Nephron progenitor cell (in vitro differentiated cells): ENCODE data around the gene POU5F1.

Experiments used
- DNase-seq: peaks from one replicate; pipeline ENCODE4 v3.0.0; 2021
- H3K27ac Mint-ChIP-seq: 2 replicates; pipeline ENCODE4 v1.8.0; 2021; ENCODE audit warnings: mild to moderate bottlenecking, moderate library complexity, mixed read lengths
- H3K27me3 Mint-ChIP-seq: 2 replicates; pipeline ENCODE4 v1.8.0; 2021; ENCODE audit warnings: mild to moderate bottlenecking, low read depth, mixed read lengths; ENCODE audit not compliant: poor library complexity
- H3K36me3 Mint-ChIP-seq: 2 replicates; pipeline ENCODE4 v1.8.0; 2021; ENCODE audit warnings: low read depth, mixed read lengths
- H3K4me1 Mint-ChIP-seq: 2 replicates; pipeline ENCODE4 v1.8.0; 2021; ENCODE audit warnings: mixed read lengths
- H3K4me3 Mint-ChIP-seq: 2 replicates; pipeline ENCODE4 v1.8.0; 2021; ENCODE audit warnings: mild to moderate bottlenecking, moderate library complexity, mixed read lengths
- H3K9me3 Mint-ChIP-seq: 2 replicates; pipeline ENCODE4 v1.8.0; 2021; ENCODE audit warnings: mild to moderate bottlenecking, moderate library complexity, mixed read lengths
- CTCF ChIP-seq: fragments of 200-600 bp; sonication (generic); IDR thresholded peaks from 2 replicates; pipeline ENCODE4 v1.5.0; 2021; ENCODE audit warnings: antibody characterized with exemption

The POU5F1 gene

DNA sequence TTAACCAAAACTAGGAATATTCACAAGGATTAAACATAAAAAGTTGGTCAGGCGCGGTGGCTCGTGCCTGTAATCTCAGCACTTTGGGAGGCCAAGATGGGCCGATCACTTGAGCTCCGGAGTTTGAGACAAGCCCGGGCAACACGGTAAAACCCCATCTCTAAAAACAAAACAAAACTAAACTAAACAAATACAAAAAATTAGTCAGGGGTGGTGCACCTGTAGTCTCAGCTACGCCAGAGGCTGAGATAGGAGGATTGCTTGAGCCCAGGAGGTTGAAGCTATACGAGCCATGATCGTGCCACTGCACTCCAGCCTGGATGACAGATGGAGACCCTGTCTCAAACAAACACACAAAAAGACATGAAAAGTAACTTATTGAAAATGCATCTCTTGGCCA, 34.8 kb downstream of the POU5F1 start:
- Mint-ChIP-seq H3K27me3 (peaks cover 5% of the 10 kb centered on the region), H3K36me3 (no peaks in the 10 kb centered on the region), H3K4me3 (no peak overlapping the region)

DNA sequence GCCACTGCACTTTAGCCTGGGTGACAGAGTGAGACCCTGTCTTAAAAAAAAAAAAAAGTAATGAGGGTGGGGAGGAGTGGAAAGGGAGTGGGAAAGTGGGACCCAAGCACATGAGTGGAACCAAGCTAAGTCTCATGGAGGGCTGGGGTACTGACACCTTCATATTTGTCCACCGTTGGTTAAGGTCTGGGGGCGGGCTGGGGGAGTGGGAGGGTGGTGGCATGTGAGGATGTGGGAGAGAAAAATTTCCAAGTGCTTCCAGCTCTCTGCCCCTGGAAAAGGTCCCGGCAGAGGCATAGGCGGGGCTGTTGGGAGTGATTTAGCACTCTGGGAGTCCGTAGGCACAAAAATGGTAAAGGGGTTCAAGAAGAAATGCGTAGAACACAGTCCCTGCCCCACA, 37.7 kb downstream of the POU5F1 start:
- no peak for TF ChIP-seq CTCF

More for the DNA sequence above, 34.8 kb downstream of the POU5F1 start:
- Mint-ChIP-seq H3K4me1 (peaks cover 19% of the 10 kb centered on the region), H3K9me3 (no peaks in the 10 kb centered on the region), H3K27ac (no peak overlapping the region)
- no peak for DNase-seq
- TF ChIP-seq CTCF = no peak

GRCh38 chr6:31131595-31131994, 38.9 kb downstream of the POU5F1 start:
- TF ChIP-seq CTCF = no peak
- no peak for DNase-seq
- no peaks in the 10 kb centered on the region for H3K9me3 Mint-ChIP-seq
- no peak overlapping the region for H3K27ac Mint-ChIP-seq
- H3K4me1 Mint-ChIP-seq = peaks cover 3% of the 10 kb centered on the region
- H3K27me3 Mint-ChIP-seq = peaks cover 9% of the 10 kb centered on the region
- H3K36me3 Mint-ChIP-seq = no peaks in the 10 kb centered on the region
- H3K4me3 Mint-ChIP-seq = no peak overlapping the region

More for the DNA sequence above, 37.7 kb downstream of the POU5F1 start:
- no peaks in the 10 kb centered on the region for H3K36me3 Mint-ChIP-seq
- no peak overlapping the region for H3K4me3 Mint-ChIP-seq
- no peaks in the 10 kb centered on the region for H3K9me3 Mint-ChIP-seq
- no peak overlapping the region for H3K27ac Mint-ChIP-seq
- peaks cover 9% of the 10 kb centered on the region for H3K27me3 Mint-ChIP-seq
- peaks cover 5% of the 10 kb centered on the region for H3K4me1 Mint-ChIP-seq
- no peak for DNase-seq

DNA sequence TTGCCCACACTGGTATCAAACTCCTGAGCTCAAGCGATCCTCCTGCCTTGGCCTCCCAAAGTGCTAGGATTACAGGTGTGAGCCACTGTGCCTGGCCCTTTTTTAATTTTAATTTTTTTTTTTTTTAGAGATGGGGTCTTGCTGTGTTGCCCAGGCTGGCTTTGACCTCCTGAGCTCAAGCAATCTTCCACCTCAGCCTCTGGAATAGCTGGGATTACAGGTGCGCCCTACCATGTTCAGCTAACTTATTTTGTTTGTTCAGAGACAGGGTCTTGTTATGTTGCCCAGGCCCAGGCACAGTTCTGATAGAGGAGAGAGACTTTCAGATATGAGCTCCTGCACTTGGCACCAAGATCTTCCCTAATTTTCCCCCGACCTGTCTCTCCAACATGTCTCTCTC, 39.7 kb downstream of the POU5F1 start:
- Mint-ChIP-seq H3K36me3 (no peaks in the 10 kb centered on the region), H3K9me3 (no peaks in the 10 kb centered on the region), H3K27ac (no peak overlapping the region), H3K27me3 (peaks cover 14% of the 10 kb centered on the region), H3K4me1 (peaks cover 5% of the 10 kb centered on the region), H3K4me3 (no peak overlapping the region)
- TF ChIP-seq CTCF = no peak
- no peak for DNase-seq

DNA sequence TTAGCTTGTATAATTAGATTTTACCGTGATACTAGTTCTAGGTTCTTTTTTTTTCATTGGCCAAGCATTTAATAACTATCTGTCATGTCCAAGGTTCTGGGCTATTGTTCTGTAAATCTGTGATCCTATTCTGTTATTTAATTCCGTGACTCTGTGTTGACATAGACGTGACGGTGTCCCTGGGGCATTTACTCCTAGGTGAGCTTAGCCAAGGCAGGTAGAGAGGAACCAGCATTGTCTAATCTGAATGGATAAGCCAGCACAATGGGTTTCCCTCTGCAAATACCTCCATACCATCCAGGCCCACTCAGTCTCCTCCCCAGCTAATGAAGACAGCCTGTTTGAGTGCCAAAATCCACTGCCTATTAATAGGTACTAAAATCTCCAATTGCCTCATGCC, 41.4 kb downstream of the POU5F1 start:
- H3K36me3 Mint-ChIP-seq = no peaks in the 10 kb centered on the region
- TF ChIP-seq CTCF = no peak
- no peak overlapping the region for H3K4me3 Mint-ChIP-seq
- no peak for DNase-seq
- H3K9me3 Mint-ChIP-seq = no peaks in the 10 kb centered on the region
- H3K4me1 Mint-ChIP-seq = peaks cover 15% of the 10 kb centered on the region
- no peak overlapping the region for H3K27ac Mint-ChIP-seq
- H3K27me3 Mint-ChIP-seq = peaks cover 11% of the 10 kb centered on the region

DNA sequence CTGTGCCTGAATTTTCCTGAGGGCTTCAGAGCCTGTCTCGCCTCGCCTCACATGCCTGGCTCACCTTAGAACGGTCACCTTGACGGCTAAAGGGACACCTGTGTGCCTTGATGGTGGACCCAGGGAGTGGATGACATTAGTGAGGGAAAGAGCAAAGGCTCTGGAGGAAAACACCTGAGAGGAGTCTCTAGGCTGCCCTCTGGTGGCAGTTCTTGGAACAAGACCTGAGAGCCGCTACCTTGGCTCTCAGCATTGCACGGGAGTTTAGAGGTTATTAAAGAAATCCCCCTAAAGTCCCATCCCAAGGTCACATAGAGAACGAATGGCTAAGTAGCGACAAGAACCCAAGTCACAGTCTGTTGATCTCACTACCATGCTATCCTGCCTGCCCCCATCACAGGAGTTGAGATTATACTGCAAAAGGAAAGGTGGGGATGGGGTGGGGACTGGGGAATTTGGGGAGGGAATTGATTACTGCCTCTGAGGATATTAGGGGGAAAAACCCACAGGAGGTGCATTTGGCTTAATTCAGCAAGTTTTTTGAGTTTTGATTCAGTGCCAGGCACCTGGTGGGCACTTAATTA, 42.3 kb downstream of the POU5F1 start:
- peaks cover 11% of the 10 kb centered on the region for H3K27me3 Mint-ChIP-seq
- H3K9me3 Mint-ChIP-seq = no peaks in the 10 kb centered on the region
- H3K36me3 Mint-ChIP-seq = no peaks in the 10 kb centered on the region
- TF ChIP-seq CTCF = peak; percentile 87
- no peak overlapping the region for H3K4me3 Mint-ChIP-seq
- no peak overlapping the region for H3K27ac Mint-ChIP-seq
- peaks cover 24% of the 10 kb centered on the region for H3K4me1 Mint-ChIP-seq
- DNase-seq = peak; percentile 83
